Measurements from ENCODE around the gene ZNF267.
"Not testable (repeated sequence)": the region's sequence is repeated elsewhere in the genome, so short reads cannot be mapped to it uniquely, and the experiment has no call there.

- TF ChIP-seq CTCF (conservative IDR thresholded peaks at IDR 0.05); ZFX (IDR thresholded peaks at IDR 0.05): not testable (repeated sequence)
Measured at GRCh38 chr16:31892111-31892510, 18.5 kb downstream of the ZNF267 start.

Data from C4-2B (cell line).